Measurements from ENCODE around the gene PTPRN2. TPM values are rescaled to one million over a fixed set of nuclear protein-coding genes. Genes with fewer than 3 reads are reported as not detected.

The PTPRN2 gene
- total and polyA plus RNA-seq, 2 donors (not counting 1 experiment from before 2014, with no cell fraction given) = 0.54 to 1.2 TPM

- H3K4me2 ChIP-seq (ENCODE audit: extremely low read depth, insufficient read depth, low read length) = no peak overlapping the region
- H3K9me3 ChIP-seq (ENCODE audit: control insufficient read depth, insufficient read depth, low read depth, low read length) = peaks cover 3% of the 10 kb centered on the region
Measured at GRCh38 chr7:157864911-157865310, 722.7 kb downstream of the PTPRN2 start.

GRCh38 chr7:157863906-157864810 is 723.5 kb downstream of the PTPRN2 start:
- H3K79me2 ChIP-seq (ENCODE audit: control insufficient read depth, insufficient read depth, low read length) = no peaks in the 10 kb centered on the region
- no peak for DNase-seq (ENCODE audit: low read depth in 2 of 2)
- H3K4me1 ChIP-seq (ENCODE audit: control insufficient read depth, extremely low read depth, insufficient read depth, low read length) = no peaks in the 10 kb centered on the region
- H4K20me1 ChIP-seq (ENCODE audit: control insufficient read depth, extremely low read depth, insufficient read depth, low read length) = no peaks in the 10 kb centered on the region
- H3K27me3 ChIP-seq (ENCODE audit: control insufficient read depth, insufficient read depth, low read length) = no peaks in the 10 kb centered on the region
- H3K9me3 ChIP-seq (ENCODE audit: control insufficient read depth, insufficient read depth, low read depth, low read length) = peaks cover 3% of the 10 kb centered on the region
- no peak overlapping the region for H3K27ac ChIP-seq (ENCODE audit: insufficient read depth, low read length)
- TF ChIP-seq EZH2 (IDR thresholded peaks at IDR 0.05; ENCODE audit: low read length, missing control alignments) (no peak), CTCF (conservative IDR thresholded peaks at IDR 0.05 in 1 of 2, IDR thresholded peaks at IDR 0.05 in 1 of 2; ENCODE audit: low read depth in 1 of 2, low read length in 2 of 2) (no peak)
- H3K4me2 ChIP-seq (ENCODE audit: extremely low read depth, insufficient read depth, low read length) = no peak overlapping the region
- no peak overlapping the region for H2AFZ ChIP-seq (ENCODE audit: low read length)
- H3K36me3 ChIP-seq (ENCODE audit: control insufficient read depth, insufficient read depth, low read length) = no peaks in the 10 kb centered on the region
- no peak overlapping the region for H3K9ac ChIP-seq (ENCODE audit: insufficient read depth, low read length)
- no peak overlapping the region for H3K4me3 ChIP-seq (replicated peaks in 1 of 4; ENCODE audit: control extremely low read depth in 1 of 4, insufficient read depth in 1 of 4, low read depth in 3 of 4, low read length in 4 of 4)

More at GRCh38 chr7:157864911-157865310, 722.7 kb downstream of the PTPRN2 start:
- no peaks in the 10 kb centered on the region for H4K20me1 ChIP-seq (ENCODE audit: control insufficient read depth, extremely low read depth, insufficient read depth, low read length)
- H3K9ac ChIP-seq (ENCODE audit: insufficient read depth, low read length) = no peak overlapping the region
- TF ChIP-seq EZH2 (IDR thresholded peaks at IDR 0.05; ENCODE audit: low read length, missing control alignments) = no peak
- no peak for TF ChIP-seq CTCF (conservative IDR thresholded peaks at IDR 0.05 in 1 of 2, IDR thresholded peaks at IDR 0.05 in 1 of 2; ENCODE audit: low read depth in 1 of 2, low read length in 2 of 2)
- H3K4me3 ChIP-seq (replicated peaks in 1 of 4; ENCODE audit: control extremely low read depth in 1 of 4, insufficient read depth in 1 of 4, low read depth in 3 of 4, low read length in 4 of 4) = no peak overlapping the region
- no peaks in the 10 kb centered on the region for H3K36me3 ChIP-seq (ENCODE audit: control insufficient read depth, insufficient read depth, low read length)
- no peak overlapping the region for H2AFZ ChIP-seq (ENCODE audit: low read length)
- no peaks in the 10 kb centered on the region for H3K4me1 ChIP-seq (ENCODE audit: control insufficient read depth, extremely low read depth, insufficient read depth, low read length)
- no peak overlapping the region for H3K27ac ChIP-seq (ENCODE audit: insufficient read depth, low read length)
- no peaks in the 10 kb centered on the region for H3K27me3 ChIP-seq (ENCODE audit: control insufficient read depth, insufficient read depth, low read length)
- no peak for DNase-seq (ENCODE audit: low read depth in 2 of 2)
- no peaks in the 10 kb centered on the region for H3K79me2 ChIP-seq (ENCODE audit: control insufficient read depth, insufficient read depth, low read length)

- DNase-seq (ENCODE audit: low read depth in 2 of 2) = no peak
- H3K36me3 ChIP-seq (ENCODE audit: control insufficient read depth, insufficient read depth, low read length) = no peaks in the 10 kb centered on the region
- H3K4me3 ChIP-seq (replicated peaks in 1 of 4; ENCODE audit: control extremely low read depth in 1 of 4, insufficient read depth in 1 of 4, low read depth in 3 of 4, low read length in 4 of 4) = no peak overlapping the region
- H3K9ac ChIP-seq (ENCODE audit: insufficient read depth, low read length) = no peak overlapping the region
- TF ChIP-seq EZH2 (IDR thresholded peaks at IDR 0.05; ENCODE audit: low read length, missing control alignments) (no peak), CTCF (conservative IDR thresholded peaks at IDR 0.05 in 1 of 2, IDR thresholded peaks at IDR 0.05 in 1 of 2; ENCODE audit: low read depth in 1 of 2, low read length in 2 of 2) (no peak)
- H4K20me1 ChIP-seq (ENCODE audit: control insufficient read depth, extremely low read depth, insufficient read depth, low read length) = no peaks in the 10 kb centered on the region
- no peak overlapping the region for H3K4me2 ChIP-seq (ENCODE audit: extremely low read depth, insufficient read depth, low read length)
- H3K79me2 ChIP-seq (ENCODE audit: control insufficient read depth, insufficient read depth, low read length) = no peaks in the 10 kb centered on the region
- H3K27ac ChIP-seq (ENCODE audit: insufficient read depth, low read length) = no peak overlapping the region
- H2AFZ ChIP-seq (ENCODE audit: low read length) = no peak overlapping the region
- H3K9me3 ChIP-seq (ENCODE audit: control insufficient read depth, insufficient read depth, low read depth, low read length) = peaks cover 3% of the 10 kb centered on the region
- H3K27me3 ChIP-seq (ENCODE audit: control insufficient read depth, insufficient read depth, low read length) = no peaks in the 10 kb centered on the region
- no peaks in the 10 kb centered on the region for H3K4me1 ChIP-seq (ENCODE audit: control insufficient read depth, extremely low read depth, insufficient read depth, low read length)
Measured at GRCh38 chr7:157863176-157863575, 724.4 kb downstream of the PTPRN2 start.

Data from fibroblast of lung (primary cell).